GM10266 (cell line): ENCODE results near the gene MPI.

ENCODE experiments used
- DNase-seq: peaks from one replicate; pipeline ENCODE4 v3.0.0; 2012; ENCODE audit errors: extremely low spot score
- TF ChIP-seq, protein P1 (sequence below): IDR thresholded peaks from 2 replicates; pipeline ENCODE4 v1.5.1; 2012; ENCODE audit warnings: mild to moderate bottlenecking, low read depth; ENCODE audit not compliant: control insufficient read depth, insufficient read depth; ENCODE audit errors: missing control alignments

Gene MPI

DNA sequence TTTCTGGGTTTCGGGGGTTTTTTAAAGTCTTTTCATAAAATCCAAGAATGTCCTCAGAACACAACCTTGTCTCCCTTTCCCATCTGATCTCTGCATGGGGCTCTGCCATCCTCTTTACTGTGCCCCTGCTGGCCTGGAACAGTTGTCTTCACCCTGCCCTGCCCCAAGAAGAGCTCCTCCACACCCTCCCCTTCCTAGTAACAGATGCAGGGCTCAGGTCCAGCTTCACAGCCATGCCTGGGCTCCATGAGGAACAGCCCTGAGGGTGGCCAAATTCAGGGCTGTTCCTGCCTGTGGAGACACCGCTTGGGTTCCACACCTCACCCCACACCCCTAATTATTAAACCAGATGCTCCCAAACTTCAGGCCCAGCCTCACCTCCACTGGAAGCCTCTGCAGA is 34.0 kb upstream of the MPI start:
- no peak for DNase-seq
- TF ChIP-seq, protein P1, sequence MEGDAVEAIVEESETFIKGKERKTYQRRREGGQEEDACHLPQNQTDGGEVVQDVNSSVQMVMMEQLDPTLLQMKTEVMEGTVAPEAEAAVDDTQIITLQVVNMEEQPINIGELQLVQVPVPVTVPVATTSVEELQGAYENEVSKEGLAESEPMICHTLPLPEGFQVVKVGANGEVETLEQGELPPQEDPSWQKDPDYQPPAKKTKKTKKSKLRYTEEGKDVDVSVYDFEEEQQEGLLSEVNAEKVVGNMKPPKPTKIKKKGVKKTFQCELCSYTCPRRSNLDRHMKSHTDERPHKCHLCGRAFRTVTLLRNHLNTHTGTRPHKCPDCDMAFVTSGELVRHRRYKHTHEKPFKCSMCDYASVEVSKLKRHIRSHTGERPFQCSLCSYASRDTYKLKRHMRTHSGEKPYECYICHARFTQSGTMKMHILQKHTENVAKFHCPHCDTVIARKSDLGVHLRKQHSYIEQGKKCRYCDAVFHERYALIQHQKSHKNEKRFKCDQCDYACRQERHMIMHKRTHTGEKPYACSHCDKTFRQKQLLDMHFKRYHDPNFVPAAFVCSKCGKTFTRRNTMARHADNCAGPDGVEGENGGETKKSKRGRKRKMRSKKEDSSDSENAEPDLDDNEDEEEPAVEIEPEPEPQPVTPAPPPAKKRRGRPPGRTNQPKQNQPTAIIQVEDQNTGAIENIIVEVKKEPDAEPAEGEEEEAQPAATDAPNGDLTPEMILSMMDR = no peak

DNA sequence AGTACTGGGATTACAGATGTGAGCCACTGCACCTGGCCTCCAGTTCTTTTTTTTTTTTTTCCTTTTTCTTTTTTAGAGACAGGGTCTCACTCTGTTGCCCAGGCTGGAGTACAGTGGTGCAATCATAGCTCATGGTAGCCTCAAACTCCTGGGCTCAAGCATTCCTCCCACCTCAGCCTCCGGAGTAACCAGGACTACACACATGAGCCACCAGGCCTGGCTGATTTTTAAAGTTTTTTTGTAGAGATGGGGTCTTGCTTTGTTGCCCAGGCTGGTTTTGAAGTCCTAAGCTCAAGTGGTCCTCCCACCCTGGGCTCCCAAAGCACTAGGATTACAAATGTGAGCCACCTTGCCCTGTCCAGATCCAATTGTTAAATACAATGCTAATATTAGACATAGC is 33.3 kb upstream of the MPI start:
- TF ChIP-seq, protein P1 = no peak
- DNase-seq = no peak

DNA sequence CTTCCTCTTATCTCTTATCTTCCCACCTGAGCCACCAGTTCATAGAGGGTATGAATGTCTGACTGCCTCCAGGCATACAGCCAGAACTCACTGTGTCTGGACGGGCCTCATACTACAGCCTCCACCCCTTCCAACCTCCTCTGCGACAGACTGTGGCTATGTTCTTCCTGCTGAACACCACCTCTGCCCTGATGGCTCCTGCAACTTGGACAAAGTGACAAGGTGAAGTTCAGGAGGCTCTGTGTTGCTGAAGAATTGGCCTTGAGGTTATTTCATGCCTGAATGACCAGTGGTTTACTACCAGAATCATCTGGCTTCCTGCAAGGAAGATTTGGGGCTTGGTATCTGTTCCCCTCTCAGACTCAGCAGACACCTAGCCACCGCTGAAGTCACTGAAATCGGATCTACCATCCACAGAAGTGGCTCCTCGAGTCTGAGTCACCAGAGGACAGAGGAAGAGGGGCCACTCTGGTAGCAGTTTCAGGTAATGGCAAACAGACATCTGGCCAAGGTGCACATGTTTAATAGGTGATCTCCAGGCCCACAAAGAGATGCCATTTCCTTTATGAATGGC is 32.7 kb upstream of the MPI start:
- TF ChIP-seq, protein P1 = no peak
- no peak for DNase-seq

DNA sequence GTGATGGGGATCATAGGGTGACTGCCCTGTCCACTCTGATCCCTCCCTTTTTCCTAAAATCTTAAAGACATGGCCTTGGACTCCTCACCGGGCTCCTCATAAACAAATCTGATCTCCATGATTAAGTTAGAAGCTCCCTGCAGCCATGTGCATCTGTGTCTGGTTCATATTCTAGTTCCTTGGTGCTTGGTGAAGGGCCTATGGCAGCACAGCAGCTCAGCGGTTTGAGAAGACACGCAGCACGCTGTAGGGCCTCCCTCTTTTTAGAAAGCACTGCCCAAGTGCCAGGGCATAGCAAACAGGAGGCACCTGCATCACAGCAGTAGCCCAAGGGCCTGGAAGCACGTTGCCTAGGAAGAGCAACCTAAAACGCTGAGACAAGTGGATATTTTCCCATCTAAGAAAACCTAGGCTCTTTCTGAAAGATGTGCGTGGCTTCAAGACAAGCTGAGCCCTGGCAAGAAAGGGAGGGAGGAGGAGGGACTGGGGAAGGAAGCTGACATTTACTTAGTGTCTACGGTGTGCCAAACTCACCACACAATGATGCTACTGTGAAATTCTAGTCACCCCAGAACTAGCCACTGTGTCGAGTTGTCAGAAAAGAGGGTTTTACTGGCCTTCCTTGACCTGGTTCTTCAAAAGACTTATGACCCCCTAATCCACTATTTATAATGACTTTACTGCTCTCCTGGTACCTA is 32.0 kb upstream of the MPI start:
- TF ChIP-seq, protein P1 = no peak
- DNase-seq = no peak

DNA sequence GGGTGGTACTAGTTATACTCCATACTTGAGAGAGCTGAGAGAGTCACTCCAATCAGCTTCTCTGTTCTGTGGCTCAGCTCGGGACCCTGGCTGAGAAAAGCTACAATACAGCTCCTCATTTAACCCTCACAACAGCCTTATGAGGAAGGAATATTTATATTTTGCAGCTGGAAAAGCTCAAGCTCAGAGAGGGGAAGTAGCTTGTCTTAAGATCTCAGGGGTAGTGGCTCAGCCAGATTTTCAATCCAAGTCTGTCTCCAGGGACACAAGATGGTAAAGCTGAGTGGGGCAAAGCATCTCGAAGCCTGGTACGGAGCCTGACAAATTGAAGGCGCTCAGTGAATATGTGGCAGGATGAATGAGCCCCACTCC is 31.5 kb upstream of the MPI start:
- DNase-seq = no peak
- TF ChIP-seq, protein P1 = no peak

DNA sequence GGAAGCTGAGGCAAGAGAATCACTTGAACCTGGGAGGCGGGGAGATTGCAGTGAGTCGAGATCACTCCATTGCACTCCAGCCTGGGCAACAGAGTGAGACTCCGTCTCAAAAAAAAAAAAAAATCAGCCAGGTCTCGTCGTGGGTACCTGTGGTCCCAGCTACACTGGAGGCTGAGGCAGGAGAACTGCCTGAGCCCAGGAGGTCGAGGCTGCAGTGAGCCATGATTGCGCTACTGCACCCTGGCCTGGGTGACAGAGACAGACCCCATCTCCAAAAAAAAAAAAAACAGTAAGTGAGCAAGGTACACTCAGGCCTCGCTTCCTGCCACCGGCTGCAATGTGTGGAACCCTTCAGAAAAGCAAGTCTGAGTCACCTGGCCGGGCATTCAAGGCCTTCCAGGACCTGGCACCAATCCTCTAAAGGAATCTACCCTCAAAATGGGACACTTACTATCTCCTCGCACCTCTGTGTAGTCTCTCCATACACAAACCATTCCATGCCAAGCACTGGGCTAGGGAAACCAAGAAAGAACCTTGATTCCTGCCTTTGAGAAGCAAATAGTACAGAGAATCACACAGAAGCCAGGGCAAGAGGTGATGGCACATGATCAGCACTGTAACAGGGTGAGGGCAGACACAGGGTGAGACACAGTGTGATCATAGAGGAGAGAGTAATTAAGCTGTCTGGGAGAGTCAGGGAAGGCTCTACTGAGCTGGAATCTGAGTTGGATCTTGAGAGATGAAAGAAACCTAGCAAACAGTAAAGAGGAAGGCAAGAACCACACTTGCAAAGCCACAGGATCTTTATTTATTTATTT is 26.4 kb upstream of the MPI start:
- TF ChIP-seq, protein P1 = no peak
- DNase-seq = no peak

DNA sequence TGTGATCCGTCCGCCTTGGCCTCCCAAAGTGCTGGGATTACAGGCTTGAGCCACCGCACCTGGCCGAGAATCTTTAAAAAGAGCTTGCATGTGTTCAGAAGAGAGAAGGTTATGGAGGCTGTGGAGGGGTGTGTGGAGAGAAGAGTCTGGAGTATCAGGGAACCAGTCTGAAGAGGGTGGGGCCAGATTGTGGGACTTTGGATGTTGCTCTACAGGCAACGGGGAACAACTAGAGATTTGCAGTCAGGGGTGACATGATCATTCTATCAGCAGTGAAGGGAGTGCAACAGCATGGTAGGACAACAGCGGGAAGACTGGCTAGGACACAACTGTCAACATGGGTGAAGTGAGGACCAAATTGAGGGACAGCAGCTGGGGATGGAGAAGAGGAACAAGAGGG is 25.5 kb upstream of the MPI start:
- TF ChIP-seq, protein P1 = no peak

More for the DNA sequence above, 25.5 kb upstream of the MPI start:
- DNase-seq = no peak
